NCI-H69 (cell line): Measurements from ENCODE around the gene RFNG.

Experiments
- DNase-seq: peaks from one replicate; lab custom pipeline; 2025; lab: John Stamatoyannopoulos, UW

Gene RFNG, protein sequence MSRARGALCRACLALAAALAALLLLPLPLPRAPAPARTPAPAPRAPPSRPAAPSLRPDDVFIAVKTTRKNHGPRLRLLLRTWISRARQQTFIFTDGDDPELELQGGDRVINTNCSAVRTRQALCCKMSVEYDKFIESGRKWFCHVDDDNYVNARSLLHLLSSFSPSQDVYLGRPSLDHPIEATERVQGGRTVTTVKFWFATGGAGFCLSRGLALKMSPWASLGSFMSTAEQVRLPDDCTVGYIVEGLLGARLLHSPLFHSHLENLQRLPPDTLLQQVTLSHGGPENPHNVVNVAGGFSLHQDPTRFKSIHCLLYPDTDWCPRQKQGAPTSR

GRCh38 chr17:82051776-82052637 is at the start of gene RFNG, which contains the start of gene GPS1:
Gene RFNG (minus strand): TSS chr17:82051811. CDS start chr17:82051766, 45 bp downstream.
Gene GPS1 (plus strand): TSS chr17:82051898. CDS start chr17:82051932, 34 bp downstream.
- DNase-seq: peak; percentile 86

- no peak for DNase-seq
These were observed 49.7 kb upstream of the RFNG start for GRCh38 chr17:82101301-82101715.

DNA sequence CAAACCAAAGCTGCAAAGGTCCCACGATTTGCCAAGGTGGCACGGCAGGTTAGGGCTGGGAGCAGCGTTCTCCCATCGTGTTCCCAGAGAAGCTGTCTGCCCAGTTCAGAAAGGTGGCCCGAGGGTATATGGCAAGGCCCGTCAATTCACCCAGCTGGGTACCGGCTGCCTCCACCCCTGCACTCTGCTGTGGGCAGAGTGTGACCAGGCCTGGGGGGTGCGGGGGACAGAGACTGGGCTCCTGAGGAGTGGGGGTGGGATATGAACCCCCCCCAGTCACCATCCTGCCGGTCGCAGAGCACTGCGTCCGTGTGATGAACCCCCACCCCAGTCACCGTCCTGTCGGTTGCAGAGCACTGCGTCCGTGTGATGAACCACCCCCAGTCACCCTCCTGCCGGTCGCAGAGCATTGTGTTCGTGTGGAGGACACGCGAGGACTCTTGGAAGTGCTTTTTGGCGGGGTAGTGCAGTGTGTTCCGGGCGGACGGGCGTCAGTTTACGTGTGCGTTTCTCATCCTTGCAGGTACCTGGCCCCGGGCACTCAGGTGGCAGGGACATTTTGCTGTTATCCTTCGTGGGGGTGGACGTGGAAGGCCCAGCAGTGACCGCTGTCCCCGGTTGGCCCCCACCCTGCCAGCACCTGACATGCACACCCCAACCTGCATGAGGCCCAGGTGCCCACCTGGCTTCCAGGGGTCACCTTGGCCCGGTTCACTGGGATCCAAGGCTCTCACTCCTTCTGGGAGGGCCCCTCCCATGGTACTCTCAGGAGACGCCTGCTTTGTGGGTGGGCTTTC is 49.1 kb upstream of the RFNG start:
- no peak for DNase-seq

DNA sequence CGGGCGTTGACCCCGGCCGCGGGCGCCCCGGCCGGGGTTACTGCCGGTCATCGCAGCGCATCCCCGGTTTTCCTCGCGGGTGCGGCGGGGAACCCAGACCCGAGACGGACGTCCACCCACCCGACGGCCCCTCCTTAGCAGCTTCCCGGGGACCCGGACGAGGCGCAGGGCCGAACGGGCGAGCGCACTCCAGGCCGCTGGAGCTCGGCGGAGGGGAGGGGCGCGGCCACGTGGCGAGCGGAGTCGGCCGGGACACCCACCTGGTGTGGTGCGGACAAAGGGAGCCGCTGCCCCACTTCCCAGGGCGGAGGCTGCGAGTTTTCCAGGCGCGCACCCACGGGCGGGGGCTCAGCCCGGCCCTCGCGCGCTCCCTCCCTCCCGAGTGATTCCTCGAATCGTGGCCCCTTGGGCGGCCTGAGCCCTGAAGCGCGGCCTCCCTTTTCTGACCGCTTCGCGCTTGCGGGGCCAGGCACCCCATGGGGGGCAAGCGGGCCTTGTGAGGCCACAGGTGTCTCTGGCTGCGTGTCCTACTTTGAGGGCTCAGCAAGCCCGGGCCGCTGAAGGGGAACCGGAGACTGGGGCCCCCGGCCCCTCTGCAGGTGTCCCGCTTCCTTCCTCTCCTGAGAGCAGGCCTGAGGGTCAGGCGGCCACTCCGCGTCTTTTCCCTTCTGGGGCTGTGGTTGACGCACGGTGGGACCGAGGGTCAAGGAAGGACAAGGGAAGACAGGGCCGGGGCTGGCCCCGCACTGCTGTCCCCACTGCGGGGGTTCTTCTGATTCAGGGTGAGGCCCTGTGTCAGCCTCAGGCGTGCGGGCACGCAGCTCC is 47.5 kb upstream of the RFNG start:
- peak; percentile 84 for DNase-seq

DNA sequence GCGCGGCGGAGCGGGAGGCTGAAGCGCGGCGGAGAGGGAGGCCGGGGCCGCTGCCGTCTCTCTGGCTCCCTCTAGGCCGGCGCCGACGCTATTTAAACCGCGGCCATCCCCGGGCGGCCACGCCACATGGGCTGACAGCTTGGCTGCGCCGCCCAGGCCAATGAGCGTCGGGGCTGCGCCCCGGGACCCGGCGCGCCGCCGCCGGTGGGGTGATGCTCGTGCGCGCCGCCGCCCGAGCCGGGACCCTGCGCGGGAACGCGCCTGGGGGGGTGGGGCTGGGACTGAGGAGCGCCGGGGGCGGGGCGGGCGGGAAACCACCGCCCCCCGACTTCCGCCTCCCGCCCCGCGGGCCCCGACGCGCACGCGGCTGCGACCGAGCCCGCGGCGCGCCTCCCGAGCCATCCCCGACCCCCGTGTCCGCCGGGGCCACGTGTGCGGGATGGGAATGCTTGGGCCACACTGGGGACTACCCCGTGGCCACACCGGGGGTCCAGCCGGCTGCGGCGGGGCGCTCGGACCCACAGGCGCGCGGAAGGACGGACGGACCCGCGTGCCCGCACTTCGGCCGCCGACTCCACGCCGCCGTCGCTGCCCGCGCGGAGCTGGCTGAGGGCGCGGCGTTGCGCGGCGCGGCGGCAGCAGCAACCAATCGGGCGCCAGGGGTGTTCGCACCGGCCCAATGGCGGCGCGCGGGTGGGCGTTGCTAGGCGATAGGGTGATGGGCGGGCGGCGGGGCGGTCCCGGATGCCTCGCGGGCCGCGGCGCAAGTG is 46.7 kb upstream of the RFNG start, which contains the start of gene FASN:
Gene FASN (minus strand): TSS at position 68 of the 770 bp plus-strand sequence. CDS start 1,791 bp downstream, outside the sequence.
- peak; percentile 99 for DNase-seq

- no peak for DNase-seq
These were observed 46.2 kb upstream of the RFNG start for GRCh38 chr17:82097919-82098168.

- DNase-seq: peak; percentile 71
These were observed 45.7 kb upstream of the RFNG start for GRCh38 chr17:82097184-82097918.

- no peak for DNase-seq
These were observed 45.1 kb upstream of the RFNG start for GRCh38 chr17:82096709-82097183.

DNA sequence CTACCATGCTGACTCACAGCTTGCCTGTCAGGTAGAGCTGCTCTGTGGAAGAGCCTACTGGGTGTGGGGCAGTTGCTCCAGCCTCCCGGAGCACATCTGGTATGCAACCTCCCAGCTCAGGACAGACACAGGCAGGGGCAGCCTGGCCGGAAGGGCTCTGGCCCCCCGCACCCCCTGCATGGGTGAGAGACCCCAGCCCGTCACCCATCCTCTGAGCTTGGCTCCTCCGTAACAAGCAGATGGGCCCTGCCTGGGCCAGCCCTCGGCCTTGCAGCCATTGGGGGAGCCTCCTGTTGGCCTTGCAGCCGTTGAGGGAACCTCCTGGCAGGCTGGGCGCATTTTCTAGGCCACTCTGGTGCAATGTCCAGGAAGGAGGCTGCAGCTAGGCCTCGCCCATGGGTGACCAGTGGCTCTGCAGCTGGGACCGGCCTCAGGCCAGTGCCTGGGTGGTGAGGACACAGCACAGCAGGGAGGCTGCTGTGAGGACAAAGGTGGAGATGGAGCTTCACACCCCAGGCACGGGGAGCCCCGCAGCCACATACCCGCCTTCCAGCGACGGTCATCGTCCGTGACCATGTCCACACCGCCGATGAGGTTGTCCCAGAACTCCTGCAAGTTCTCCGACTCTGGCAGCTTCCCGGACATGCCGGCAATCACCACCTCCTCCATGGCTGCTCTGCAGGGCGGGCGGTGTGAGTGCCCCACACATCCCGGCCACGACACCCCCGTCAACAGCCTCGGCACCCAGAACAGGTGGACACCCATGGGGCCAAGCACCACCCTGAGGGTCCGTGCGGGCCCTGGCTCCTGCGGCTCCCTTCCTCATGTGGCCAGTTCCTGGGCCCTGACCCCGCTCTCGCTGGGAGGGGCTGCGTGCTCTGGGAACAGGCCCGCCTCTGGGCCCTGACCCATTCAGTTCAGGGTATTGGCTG is 44.4 kb upstream of the RFNG start:
- DNase-seq: no peak

DNA sequence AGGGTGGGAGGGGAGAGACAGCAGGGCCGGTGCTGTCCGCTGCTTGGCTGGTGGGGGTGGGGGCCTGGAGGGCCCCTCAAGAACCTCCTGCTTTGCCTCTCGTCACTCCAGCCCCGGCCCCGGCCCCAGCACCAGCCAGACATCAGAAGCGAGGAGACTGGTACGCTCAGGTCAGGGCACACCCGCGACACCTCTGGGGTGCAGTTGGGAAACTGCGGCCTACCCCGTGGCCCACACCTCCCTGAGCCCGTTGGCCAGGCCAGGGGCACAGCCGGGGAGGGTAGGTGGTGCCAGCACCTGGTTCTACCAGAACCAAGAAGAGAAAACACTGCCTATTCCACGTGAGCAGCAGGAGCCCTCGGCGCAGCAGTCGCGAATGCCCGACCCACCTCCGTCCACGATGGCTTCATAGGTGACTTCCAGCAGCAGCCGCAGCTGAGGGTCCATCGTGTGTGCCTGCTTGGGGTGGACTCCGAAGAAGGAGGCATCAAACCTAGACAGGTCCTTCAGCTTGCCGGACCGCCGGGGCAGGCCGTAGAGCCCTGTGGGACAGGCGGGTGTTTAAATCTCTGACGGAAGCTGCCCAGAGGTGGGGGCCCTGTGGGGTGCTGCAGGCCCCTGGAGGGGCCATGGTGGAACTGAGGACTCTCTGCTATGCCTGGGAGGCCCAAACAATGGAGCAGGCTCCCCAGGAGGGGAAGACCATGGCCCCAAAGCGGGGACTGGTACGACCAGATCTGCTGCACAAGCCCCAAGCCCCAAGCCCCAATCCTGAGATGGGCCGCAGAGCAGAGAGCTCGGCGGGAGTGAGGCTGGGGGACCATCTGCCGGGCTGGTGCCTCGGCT is 43.5 kb upstream of the RFNG start:
- DNase-seq: no peak

DNA sequence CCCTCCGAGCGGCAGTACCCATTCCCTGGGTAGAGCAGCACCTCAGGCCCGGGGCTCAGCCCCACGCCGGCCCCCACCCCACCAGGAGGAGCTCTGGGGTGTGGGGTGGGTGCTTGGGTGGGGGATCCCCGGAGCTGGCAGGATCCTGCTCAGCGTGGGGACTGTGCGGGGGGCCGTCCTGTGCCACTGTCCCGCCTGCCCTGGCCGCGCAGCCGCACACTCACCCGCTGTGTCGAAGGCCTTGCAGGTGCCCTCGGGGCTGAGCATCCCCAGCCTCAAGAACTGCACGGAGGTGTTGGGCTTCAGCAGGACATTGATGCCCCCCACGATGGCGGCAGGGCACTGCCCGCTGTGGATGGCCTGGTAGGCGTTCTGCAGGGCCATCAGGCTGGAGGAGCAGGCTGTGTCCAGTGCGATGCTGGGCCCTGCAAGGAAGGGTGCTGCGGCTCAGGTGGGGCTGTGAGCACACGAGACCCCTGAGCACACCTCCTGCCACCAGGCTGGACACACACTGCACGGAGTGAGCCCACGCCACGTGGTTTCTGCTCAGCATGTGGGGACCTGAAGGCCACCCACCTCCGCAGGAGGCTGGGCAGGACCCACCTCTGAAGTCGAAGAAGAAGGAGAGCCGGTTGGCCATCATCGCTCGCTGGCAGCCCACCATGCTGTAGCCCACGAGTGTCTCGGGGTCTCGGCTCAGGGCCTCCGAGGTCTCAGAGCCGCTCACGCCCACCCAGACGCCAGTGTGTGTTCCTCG is 41.6 kb upstream of the RFNG start:
- DNase-seq: no peak

DNA sequence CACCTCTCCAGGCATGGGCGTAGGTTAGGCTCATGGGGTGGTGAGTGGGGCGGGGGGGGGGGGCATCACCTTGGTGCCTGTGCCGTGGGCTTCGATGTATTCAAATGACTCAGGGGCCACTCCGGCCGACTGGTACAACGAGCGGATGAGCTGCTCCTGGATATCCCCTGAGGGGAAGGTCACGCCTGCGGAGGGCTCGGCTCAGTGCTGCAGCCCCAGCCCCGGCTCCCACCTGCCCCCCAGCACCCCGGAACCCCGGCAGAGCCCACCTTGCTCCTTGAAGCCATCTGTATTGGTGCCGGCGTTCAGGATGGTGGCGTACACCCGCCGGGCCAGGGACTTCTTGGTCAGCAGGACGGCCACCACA is 41.0 kb upstream of the RFNG start:
- DNase-seq: no peak

DNA sequence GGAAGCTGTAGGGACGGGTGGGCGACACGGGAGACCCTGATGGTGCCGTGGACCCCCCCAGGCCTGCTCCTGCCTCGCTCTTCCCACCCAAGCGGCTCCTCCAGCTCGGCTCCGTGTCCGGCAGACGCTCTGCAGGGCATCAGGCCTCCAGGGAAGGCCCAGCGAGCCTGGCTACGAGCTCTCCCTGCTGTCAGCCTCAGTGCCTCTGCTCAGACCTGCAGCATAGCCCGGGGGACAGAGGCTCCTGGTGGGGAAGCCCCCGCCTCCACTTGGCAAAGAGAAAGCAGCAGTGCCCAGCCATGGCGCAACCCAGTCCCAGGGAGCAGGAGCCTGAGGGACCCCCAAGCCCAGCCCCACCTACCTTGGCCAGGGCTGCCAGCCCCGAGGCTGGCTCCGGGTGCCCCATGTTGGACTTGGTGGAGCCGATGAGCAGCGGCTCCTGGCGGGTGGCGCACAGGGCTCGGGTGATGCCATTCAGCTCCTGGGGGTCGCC is 40.5 kb upstream of the RFNG start:
- DNase-seq: no peak

DNA sequence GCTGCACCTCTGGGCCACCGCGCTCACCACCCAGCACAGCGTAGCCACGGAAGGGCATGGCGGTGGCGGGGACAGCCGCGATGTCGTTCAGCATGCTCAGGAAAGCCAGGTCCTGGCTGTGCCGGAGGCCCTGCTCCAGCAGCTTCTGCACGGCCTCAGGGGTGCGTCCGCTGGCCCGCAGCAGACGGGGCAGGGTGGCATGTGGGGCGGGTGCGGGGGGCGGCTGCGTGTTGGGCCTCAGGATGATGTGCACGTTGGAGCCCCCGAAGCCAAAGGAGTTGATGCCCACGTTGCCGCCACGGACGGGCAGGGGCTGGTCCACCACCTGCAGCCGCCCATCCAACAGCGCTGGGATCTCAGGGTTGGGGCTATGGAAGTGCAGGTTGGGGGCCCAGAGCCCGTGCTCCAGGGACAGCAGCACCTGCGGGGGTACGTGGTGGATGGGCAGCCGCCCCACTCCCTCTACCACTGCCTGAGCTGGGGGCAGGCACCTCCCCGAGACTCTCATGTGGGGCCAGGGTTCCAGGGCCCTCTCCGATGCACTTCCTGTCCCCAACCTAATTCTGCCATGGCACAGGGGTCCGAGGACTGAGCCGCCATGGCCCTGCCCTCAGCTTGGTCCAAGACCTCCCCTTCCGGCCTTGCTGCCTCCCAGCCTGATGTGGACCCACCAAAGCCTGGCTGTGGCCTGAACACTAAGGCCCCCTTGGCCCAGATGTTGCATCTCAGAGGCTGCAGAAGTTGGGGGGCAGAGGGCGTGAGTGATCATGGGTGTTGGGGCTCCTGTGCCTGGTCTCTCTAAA is 39.9 kb upstream of the RFNG start:
- no peak for DNase-seq

DNA sequence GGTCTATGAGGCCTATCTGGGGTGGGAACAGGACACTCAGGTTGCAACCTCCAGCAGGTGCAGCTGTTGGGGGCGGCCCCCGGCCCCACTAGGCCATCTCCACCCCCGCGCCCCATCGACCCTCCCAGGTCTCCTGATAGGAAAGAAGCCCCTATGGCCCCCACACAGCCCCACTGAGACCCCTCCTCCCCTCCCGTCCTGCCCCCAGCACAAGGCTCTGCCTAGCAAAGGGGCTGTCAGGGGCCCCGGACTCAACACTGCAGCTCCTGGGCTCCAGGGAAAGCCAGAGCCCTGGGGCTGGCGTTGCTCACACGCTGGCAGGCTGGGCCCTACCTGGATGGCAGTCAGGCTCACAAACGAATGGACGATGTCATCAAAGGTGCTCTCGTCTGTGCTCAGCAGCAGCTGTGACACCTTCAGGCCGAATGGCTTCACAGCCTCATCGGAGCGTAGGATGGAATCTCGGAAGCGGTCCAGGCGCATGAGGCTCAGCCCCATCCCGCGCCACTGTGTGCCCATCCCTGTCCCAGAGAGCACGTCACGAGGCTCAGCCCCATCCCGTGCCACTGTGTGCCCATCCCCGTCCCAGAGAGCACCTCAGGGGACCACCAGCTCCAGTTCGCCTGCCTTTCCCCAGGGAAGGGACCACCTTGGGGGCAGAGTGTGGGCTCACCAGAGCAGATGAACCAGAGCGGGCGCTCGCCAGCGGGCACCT is 39.1 kb upstream of the RFNG start:
- DNase-seq: no peak
